Esophagus muscularis mucosa (tissue), 4 donors: ENCODE results near the gene PDSS2. TPM values are rescaled to one million over a fixed set of nuclear protein-coding genes. Genes with fewer than 3 reads are reported as not detected.

ENCODE experiments used
- DNase-seq: peaks from one replicate; pipeline ENCODE4 v3.0.0-alpha.2; 2017; ENCODE audit errors: extremely low spot score
- H3K27ac ChIP-seq, 4 donors: fragments of 200-600 bp; sonication (generic); replicated peaks in 1 of 4; 1 replicate in 3 of 4; 2 replicates in 1 of 4; pipeline ENCODE4 v1.5.1; 2016 to 2019; ENCODE audit warnings: mild to moderate bottlenecking in 1 of 4
- H3K27me3 ChIP-seq, 4 donors: fragments of 200-600 bp; sonication (generic); one replicate each; pipeline versions ENCODE4 v1.5.1 to v1.6.0; 2016 to 2019
- H3K36me3 ChIP-seq, 4 donors: fragments of 200-600 bp; sonication (generic); one replicate each; pipeline ENCODE4 v1.5.1; 2016 to 2019
- H3K4me1 ChIP-seq, 4 donors: fragments of 200-600 bp; sonication (generic); one replicate each; pipeline ENCODE4 v1.5.1; 2016 to 2019
- H3K4me3 ChIP-seq, 4 donors: fragments of 200-600 bp; sonication (generic); 1 replicate in 2 of 4; 2 replicates in 2 of 4; pipeline ENCODE4 v1.5.1; 2016 to 2019; ENCODE audit warnings: mild to moderate bottlenecking in 4 of 4, moderate library complexity in 1 of 4
- H3K9me3 ChIP-seq, 4 donors: fragments of 200-600 bp; sonication (generic); 1 replicate in 3 of 4; 2 replicates in 1 of 4; pipeline ENCODE4 v1.5.1; 2016 to 2019
- EP300 ChIP-seq: sonication (generic); formaldehyde crosslinking; IDR thresholded peaks from one replicate; pipeline ENCODE4 v1.6.1; 2017; ENCODE audit warnings: antibody characterized with exemption
- POLR2A ChIP-seq: fragments of 450-650 bp; IDR thresholded peaks from one replicate; pipeline ENCODE4 v1.6.1; 2017; ENCODE audit warnings: antibody characterized with exemption, moderate library complexity, mild to moderate bottlenecking, low read depth
- POLR2AphosphoS5 ChIP-seq, 2 donors: sonication (generic); formaldehyde crosslinking; IDR thresholded peaks; one replicate each; pipeline ENCODE4 v1.6.1; 2017; ENCODE audit warnings: antibody characterized with exemption in 2 of 2
- WGBS: methylation state at CpG from one replicate; pipeline ENCODE4 v1.1.5; 2018; 5-methylcytosine and 5-hydroxymethylcytosine counted together
- intact Hi-C: fragments of 100-400 bp; cut with DNase I; formaldehyde crosslinking; loops from one replicate; pipeline ENCODE4 v1.15.1; 2023
- total RNA-seq, 4 donors: library from RNA; depleted of rRNA; stranded (reverse); fragments of >200 nt; gene quantifications; one replicate each; pipeline versions ENCODE4 v1.1.0 to v1.2.1, GENCODE V29; 2016
- TF ChIP-seq, protein P1 (sequence below), 3 experiments: fragments of 200-600 bp in 2 of 3; fragments of 450-650 bp in 1 of 3; sonication (generic) in 2 of 3; IDR thresholded peaks; one replicate each; pipeline ENCODE4 v1.5.1; 2017 to 2019; ENCODE audit warnings: antibody characterized with exemption in 3 of 3, mild to moderate bottlenecking in 2 of 3, moderate library complexity in 1 of 3

PDSS2 gene
- total RNA-seq, 4 donors from 2014 or later = 6.6 to 10.8 (median 8.7) TPM

DNA sequence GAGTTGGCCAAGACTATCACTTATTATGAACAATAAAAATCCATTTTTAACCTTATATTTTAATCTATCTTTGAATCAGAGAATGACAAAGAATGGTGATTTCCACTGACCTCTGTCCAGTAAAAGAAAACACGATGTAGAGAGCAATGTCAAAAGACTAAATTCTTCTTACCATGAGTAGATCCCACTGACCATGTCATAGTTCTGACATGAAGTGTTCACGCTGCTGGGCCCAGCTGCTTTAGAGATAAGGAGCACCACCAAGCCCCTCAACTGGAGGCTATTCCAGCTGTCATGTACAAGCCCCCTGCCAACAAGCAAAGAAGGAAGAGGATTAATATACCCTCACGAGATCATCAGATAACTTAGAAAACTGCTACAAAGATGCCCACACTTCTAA lies 125.3 kb downstream of the PDSS2 start:
- Histone ChIP-seq H3K36me3 (no peaks in the 10 kb centered on the region), H3K4me3 (no peak overlapping the region), H3K4me1 (no peaks in the 10 kb centered on the region), H3K27me3 (no peaks in the 10 kb centered on the region), H3K27ac (no peak overlapping the region), H3K9me3 (no peaks in the 10 kb centered on the region)
- TF ChIP-seq, protein P1, sequence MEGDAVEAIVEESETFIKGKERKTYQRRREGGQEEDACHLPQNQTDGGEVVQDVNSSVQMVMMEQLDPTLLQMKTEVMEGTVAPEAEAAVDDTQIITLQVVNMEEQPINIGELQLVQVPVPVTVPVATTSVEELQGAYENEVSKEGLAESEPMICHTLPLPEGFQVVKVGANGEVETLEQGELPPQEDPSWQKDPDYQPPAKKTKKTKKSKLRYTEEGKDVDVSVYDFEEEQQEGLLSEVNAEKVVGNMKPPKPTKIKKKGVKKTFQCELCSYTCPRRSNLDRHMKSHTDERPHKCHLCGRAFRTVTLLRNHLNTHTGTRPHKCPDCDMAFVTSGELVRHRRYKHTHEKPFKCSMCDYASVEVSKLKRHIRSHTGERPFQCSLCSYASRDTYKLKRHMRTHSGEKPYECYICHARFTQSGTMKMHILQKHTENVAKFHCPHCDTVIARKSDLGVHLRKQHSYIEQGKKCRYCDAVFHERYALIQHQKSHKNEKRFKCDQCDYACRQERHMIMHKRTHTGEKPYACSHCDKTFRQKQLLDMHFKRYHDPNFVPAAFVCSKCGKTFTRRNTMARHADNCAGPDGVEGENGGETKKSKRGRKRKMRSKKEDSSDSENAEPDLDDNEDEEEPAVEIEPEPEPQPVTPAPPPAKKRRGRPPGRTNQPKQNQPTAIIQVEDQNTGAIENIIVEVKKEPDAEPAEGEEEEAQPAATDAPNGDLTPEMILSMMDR (IDR thresholded peaks at IDR 0.05) = no peak
- TF ChIP-seq POLR2AphosphoS5 (IDR thresholded peaks at IDR 0.05) = no peak
- no peak for DNase-seq
- intact Hi-C loops = no loop called here
- 94% methylated on average over 3 of the region's 3 CpGs for WGBS

DNA sequence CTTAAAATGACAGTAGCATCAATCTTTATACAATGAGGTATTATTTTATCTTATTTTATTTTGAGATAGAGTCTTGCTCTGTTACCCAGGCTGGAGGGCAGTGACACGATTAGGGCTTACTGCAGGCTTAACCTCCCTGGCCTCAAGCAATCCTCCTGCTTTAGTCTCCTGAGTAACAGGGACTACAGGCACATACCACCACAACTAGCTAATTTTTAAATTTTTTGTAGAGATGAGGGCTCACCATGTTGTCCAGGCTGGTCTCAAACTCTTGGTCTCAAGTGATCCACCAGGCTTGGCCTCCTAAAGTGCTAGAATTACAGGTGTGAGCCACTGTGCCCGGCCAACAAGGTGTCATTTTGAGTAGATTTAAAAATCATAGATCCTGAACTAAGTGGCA lies 125.9 kb downstream of the PDSS2 start:
- no peaks in the 10 kb centered on the region for H3K4me1 ChIP-seq
- H3K27ac ChIP-seq = no peak overlapping the region
- H3K27me3 ChIP-seq = no peaks in the 10 kb centered on the region
- no peaks in the 10 kb centered on the region for H3K9me3 ChIP-seq
- intact Hi-C loops = no loop called here
- TF ChIP-seq POLR2A = no peak
- no peak for TF ChIP-seq EP300
- TF ChIP-seq, protein P1 (IDR thresholded peaks at IDR 0.05) = no peak
- no peak for TF ChIP-seq POLR2AphosphoS5 (IDR thresholded peaks at IDR 0.05)
- no peak for DNase-seq
- 100% methylated on average over 2 of the region's 2 CpGs for WGBS
- H3K36me3 ChIP-seq = no peaks in the 10 kb centered on the region
- H3K4me3 ChIP-seq = no peak overlapping the region

DNA sequence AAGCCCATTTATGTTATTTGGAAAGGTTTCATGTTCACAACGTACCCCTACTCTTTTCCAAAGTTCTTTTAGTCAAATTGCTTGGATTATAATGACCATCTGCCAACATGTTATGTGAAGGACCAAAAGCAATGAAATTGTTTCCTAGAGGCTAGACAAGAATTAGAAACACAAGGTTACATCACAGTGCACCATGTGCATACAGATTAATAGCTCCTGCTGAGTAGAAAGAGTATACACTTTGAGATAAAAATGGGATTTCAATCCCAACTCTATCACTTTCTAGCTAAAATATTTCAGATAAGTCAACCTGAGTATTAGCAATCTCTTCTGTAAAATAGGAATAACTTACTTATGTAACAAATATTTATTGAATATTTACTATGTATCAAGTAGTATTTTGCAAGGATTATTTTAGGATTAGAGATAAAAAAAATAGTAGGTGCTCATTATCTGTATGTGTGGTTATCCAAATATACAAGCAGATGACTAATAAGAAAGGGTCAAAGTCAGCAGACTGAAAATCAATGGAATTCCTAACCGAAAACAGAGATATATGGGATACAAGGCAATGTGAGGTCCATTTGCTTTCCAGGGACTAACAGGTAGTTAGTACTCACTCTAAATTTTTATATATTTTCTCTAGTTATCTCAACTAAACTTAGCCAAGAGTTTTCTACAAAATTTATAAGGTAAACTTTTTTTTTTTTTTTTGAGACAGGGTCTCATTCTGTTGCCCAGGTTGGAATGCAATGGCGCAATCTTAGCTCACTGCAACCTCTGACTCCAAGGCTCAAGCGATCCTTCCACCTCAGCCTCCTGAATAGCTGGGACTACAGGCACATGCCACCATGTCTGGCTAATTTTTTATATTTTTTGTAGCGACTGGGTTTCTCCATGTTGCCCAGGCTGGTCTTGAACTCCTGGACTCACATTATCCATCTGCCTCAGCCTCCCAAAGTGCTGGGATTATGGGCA lies 127.7 kb downstream of the PDSS2 start:
- TF ChIP-seq, protein P1 (IDR thresholded peaks at IDR 0.05) = no peak
- TF ChIP-seq POLR2A (no peak), POLR2AphosphoS5 (IDR thresholded peaks at IDR 0.05) (no peak), EP300 (no peak)
- WGBS = 98% methylated on average over 5 of the region's 5 CpGs
- no peak for DNase-seq
- Histone ChIP-seq H3K9me3 (no peaks in the 10 kb centered on the region), H3K36me3 (no peaks in the 10 kb centered on the region), H3K27ac (no peak overlapping the region), H3K4me1 (no peaks in the 10 kb centered on the region), H3K4me3 (no peak overlapping the region), H3K27me3 (no peaks in the 10 kb centered on the region)
- intact Hi-C loops = no loop called here

DNA sequence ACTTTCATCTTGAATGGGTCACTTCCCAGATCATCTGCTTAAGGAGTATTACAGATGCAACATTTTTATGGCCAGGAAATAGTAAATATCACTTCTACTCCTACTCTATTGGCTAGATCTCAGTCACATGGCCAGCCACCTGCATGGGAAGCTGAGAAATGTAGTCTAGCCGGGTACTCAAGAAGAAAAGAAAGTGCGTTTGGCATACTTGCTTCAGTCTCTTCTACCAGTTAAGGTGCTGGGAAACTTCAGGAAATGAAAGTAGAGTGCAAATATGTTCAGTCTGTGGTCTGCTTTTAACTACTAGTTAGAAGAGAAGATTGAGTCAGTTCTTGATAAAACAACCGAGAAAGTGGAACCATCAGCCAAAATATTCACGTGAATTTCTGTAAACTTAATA lies 129.2 kb downstream of the PDSS2 start:
- 85% methylated on average over 4 of the region's 4 CpGs for WGBS
- H3K27me3 ChIP-seq = no peaks in the 10 kb centered on the region
- H3K27ac ChIP-seq = no peak overlapping the region
- intact Hi-C loops = no loop called here
- no peaks in the 10 kb centered on the region for H3K36me3 ChIP-seq
- no peak for DNase-seq
- H3K9me3 ChIP-seq = no peaks in the 10 kb centered on the region
- no peak overlapping the region for H3K4me3 ChIP-seq
- H3K4me1 ChIP-seq = no peaks in the 10 kb centered on the region
- TF ChIP-seq POLR2A (no peak), POLR2AphosphoS5 (IDR thresholded peaks at IDR 0.05) (no peak), EP300 (no peak)
- TF ChIP-seq, protein P1 (IDR thresholded peaks at IDR 0.05) = no peak
